Loucy (cell line): ENCODE results near the gene IKZF5.

Experiments used
- H2AFZ ChIP-seq: fragments of 200-600 bp; sonication (generic); 2 replicates; pipeline ENCODE4 v1.6.0; 2016; ENCODE audit warnings: antibody characterized with exemption, mild to moderate bottlenecking, low read length, moderate library complexity
- H3F3A ChIP-seq: fragments of 200-600 bp; 2 replicates; pipeline ENCODE4 v1.6.0; 2016; ENCODE audit warnings: antibody characterized with exemption, low read depth, mild to moderate bottlenecking
- H3K27me3 ChIP-seq: fragments of 200-600 bp; sonication (generic); 2 replicates; pipeline ENCODE4 v1.6.1; 2014; ENCODE audit warnings: low read length, mild to moderate bottlenecking; ENCODE audit not compliant: insufficient read depth, poor library complexity, severe bottlenecking
- H3K36me3 ChIP-seq: fragments of 200-600 bp; sonication (generic); 2 replicates; pipeline ENCODE4 v1.6.1; 2016; ENCODE audit warnings: low read length; ENCODE audit not compliant: insufficient read depth
- H3K4me1 ChIP-seq: fragments of 200-600 bp; sonication (generic); 2 replicates; pipeline ENCODE4 v1.5.1; 2014; ENCODE audit warnings: low read length, mild to moderate bottlenecking; ENCODE audit not compliant: insufficient read depth, poor library complexity, severe bottlenecking
- H3K4me2 ChIP-seq: fragments of 200-600 bp; sonication (generic); 2 replicates; pipeline ENCODE4 v1.6.0; 2014; ENCODE audit warnings: antibody characterized with exemption, low read length, low read depth, mild to moderate bottlenecking; ENCODE audit not compliant: poor library complexity, severe bottlenecking
- H3K4me3 ChIP-seq: fragments of 200-600 bp; sonication (generic); 2 replicates; pipeline ENCODE4 v1.5.1; 2014; ENCODE audit warnings: low read length, mild to moderate bottlenecking, mixed read lengths; ENCODE audit not compliant: poor library complexity, severe bottlenecking
- H3K79me2 ChIP-seq: fragments of 200-600 bp; sonication (generic); 2 replicates; pipeline ENCODE4 v1.6.1; 2014; ENCODE audit warnings: low read length; ENCODE audit not compliant: insufficient read depth
- H3K9ac ChIP-seq: fragments of 200-600 bp; sonication (generic); 2 replicates; pipeline ENCODE4 v1.6.0; 2014; ENCODE audit warnings: mild to moderate bottlenecking, low read depth, low read length, moderate library complexity; ENCODE audit not compliant: poor library complexity, severe bottlenecking
- H3K9me2 ChIP-seq: fragments of 200-600 bp; sonication (generic); replicated peaks from 2 replicates; pipeline ENCODE4 v1.6.1; 2016; ENCODE audit warnings: low read depth, low read length, mixed read lengths
- H3K9me3 ChIP-seq: fragments of 200-600 bp; sonication (generic); 2 replicates; pipeline ENCODE4 v1.6.1; 2014; ENCODE audit warnings: mild to moderate bottlenecking, antibody characterized with exemption, low read length, low read depth; ENCODE audit not compliant: insufficient read depth
- H4K20me1 ChIP-seq: fragments of 200-600 bp; sonication (generic); 2 replicates; pipeline ENCODE4 v1.6.0; 2014; ENCODE audit warnings: antibody characterized with exemption, low read length, mild to moderate bottlenecking; ENCODE audit not compliant: insufficient read depth, poor library complexity, severe bottlenecking
- EZH2phosphoT487 ChIP-seq: fragments of 200-600 bp; IDR thresholded peaks from 2 replicates; pipeline ENCODE4 v1.6.1; 2018; ENCODE audit warnings: antibody characterized with exemption, mild to moderate bottlenecking, moderate library complexity, borderline replicate concordance
- TF ChIP-seq, protein P1 (sequence below): fragments of 200-600 bp; sonication (generic); conservative IDR thresholded peaks from 2 replicates; pipeline ENCODE4 v1.5.1; 2014; ENCODE audit warnings: mild to moderate bottlenecking, antibody characterized with exemption, low read length

Gene IKZF5

DNA sequence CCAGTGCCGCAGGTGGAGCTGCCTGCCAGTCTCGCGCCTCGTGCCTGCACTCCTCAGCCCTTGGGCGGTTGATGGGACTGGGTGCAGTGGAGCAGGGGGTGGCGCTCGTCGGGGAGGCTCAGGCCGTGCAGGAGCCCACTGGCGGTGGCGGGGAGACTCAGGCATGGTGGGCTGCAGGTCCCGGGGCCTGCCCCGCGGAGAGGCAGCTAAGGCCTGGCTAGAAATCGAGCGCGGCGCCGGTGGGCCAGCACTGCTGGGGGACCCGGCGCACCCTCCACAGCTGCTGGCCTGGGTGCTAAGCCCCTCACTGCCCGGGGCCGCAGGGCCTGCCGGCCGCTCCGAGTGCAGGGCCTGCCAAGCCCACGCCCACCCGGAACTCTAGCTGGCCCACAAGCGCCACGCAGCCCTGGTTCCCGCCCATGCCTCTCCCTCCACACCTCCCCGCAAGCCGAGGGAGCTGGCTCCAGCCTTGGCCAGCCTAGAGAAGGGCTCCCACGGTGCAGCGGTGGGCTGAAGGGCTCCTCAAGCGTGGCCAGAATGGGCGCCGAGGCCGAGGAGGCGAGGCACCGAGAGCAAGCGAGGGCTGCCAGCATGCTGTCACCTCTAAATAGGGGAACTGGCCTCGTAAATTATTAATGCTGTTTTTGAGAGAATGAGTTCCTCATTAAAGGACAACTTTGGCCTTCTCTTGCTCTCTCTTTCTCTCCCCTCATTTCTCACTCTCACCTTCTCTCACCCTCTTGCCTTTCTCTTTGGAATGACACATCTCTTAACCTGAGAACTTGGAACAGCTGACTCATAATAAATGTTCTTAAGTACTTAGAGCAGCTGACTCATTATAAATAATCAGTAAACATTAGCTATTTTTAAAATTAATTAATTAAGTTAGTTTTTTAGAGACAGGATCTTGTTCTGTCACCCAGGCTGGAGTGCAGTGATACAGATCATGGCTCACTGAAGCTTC is 5.1 kb upstream of the IKZF5 start:
- H3K4me1 ChIP-seq = peaks cover 12% of the 10 kb centered on the region
- H3F3A ChIP-seq = no peaks in the 10 kb centered on the region
- H4K20me1 ChIP-seq = no peaks in the 10 kb centered on the region
- no peaks in the 10 kb centered on the region for H3K9me3 ChIP-seq
- H3K27me3 ChIP-seq = no peaks in the 10 kb centered on the region
- H2AFZ ChIP-seq = no peak overlapping the region
- no peak overlapping the region for H3K4me3 ChIP-seq
- TF ChIP-seq EZH2phosphoT487 = no peak
- TF ChIP-seq, protein P1, sequence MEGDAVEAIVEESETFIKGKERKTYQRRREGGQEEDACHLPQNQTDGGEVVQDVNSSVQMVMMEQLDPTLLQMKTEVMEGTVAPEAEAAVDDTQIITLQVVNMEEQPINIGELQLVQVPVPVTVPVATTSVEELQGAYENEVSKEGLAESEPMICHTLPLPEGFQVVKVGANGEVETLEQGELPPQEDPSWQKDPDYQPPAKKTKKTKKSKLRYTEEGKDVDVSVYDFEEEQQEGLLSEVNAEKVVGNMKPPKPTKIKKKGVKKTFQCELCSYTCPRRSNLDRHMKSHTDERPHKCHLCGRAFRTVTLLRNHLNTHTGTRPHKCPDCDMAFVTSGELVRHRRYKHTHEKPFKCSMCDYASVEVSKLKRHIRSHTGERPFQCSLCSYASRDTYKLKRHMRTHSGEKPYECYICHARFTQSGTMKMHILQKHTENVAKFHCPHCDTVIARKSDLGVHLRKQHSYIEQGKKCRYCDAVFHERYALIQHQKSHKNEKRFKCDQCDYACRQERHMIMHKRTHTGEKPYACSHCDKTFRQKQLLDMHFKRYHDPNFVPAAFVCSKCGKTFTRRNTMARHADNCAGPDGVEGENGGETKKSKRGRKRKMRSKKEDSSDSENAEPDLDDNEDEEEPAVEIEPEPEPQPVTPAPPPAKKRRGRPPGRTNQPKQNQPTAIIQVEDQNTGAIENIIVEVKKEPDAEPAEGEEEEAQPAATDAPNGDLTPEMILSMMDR = no peak
- 0 out of 2 replicates have a peak, but pooled peaks cover 6% of the 10 kb centered on the region for H3K79me2 ChIP-seq
- no peaks in the 10 kb centered on the region for H3K36me3 ChIP-seq
- no peak overlapping the region for H3K9ac ChIP-seq
- H3K4me2 ChIP-seq = no peak overlapping the region
- no peaks in the 10 kb centered on the region for H3K9me2 ChIP-seq

DNA sequence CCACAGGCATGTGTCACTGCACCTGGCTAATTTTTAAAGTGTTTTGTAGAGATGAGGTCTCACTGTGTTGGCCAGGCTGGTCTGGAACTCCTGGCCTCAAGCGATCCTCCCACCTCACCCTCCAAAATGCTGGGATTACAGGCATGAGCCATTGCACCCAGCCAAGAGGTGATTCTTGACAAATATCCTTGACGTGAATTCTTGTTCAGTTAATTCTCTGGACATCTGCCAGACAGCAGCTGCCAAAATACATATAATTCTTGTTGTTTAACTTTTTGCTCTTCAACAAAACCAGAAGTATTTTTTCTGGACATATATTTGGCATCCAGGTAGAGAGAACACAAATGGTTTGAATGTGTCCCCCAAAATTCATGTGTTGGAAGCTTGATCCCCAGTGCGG is 3.4 kb upstream of the IKZF5 start:
- Histone ChIP-seq H3K4me2 (no peak overlapping the region), H2AFZ (no peak overlapping the region), H3K36me3 (no peaks in the 10 kb centered on the region), H3K9ac (no peak overlapping the region), H3K9me3 (no peaks in the 10 kb centered on the region), H3K9me2 (no peaks in the 10 kb centered on the region), H3F3A (no peaks in the 10 kb centered on the region), H3K4me3 (no peak overlapping the region), H3K4me1 (peaks cover 19% of the 10 kb centered on the region), H4K20me1 (peaks cover 8% of the 10 kb centered on the region), H3K27me3 (no peaks in the 10 kb centered on the region), H3K79me2 (peaks cover 20% of the 10 kb centered on the region)
- TF ChIP-seq, protein P1 = no peak
- TF ChIP-seq EZH2phosphoT487 = no peak

DNA sequence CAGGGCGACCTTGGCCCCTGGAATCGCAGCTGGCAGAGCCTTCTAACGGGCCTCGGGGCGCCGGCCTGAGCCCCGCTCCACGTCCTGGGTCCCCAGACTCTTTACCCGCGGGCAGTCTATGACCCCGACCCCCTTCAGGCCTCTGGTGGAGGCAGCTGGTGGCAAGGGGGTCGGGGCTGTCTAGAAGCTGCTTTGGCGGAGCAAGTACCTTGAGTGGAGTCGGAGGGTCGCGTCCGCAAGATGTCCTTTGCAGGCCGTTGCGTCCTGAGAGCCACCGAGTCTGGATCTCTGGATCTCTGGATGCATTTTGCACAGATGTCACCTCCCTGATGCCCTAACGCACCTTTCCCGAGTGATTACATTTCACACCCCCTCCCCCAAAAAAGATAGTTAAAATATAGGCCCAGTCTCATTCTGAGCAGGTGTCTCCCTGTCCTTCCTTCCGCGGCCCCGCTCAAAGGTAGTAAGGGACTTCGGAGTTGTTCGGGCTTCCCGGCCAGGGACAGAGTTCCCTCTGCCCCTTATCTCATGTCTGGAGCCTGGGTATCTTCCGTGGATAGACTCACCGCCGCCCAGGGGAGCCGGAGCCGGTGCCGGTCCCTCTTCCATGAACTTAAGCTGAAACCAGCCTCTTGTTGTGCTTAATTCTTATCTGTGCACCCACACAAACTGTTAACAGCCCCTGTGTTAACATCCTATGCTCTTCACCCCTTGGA is 668 bp upstream of the IKZF5 start:
- TF ChIP-seq, protein P1 = no peak
- TF ChIP-seq EZH2phosphoT487 = no peak
- peak overlapping the region; percentile 88 for H2AFZ ChIP-seq
- H3K79me2 ChIP-seq = peaks cover 46% of the 10 kb centered on the region
- H3K9ac ChIP-seq = peak overlapping the region; percentile 90
- H3K36me3 ChIP-seq = no peaks in the 10 kb centered on the region
- H3K4me1 ChIP-seq = peaks cover 43% of the 10 kb centered on the region
- H3F3A ChIP-seq = no peaks in the 10 kb centered on the region
- H4K20me1 ChIP-seq = peaks cover 30% of the 10 kb centered on the region
- H3K9me3 ChIP-seq = no peaks in the 10 kb centered on the region
- H3K4me2 ChIP-seq = peak overlapping the region; percentile 99
- peak overlapping the region; percentile 83 for H3K4me3 ChIP-seq
- H3K9me2 ChIP-seq = no peaks in the 10 kb centered on the region
- H3K27me3 ChIP-seq = no peaks in the 10 kb centered on the region
